EH (cell line): ENCODE measurements around the gene TMEM235.

Experiments used
- DNase-seq: peaks from one replicate; pipeline ENCODE4 v3.0.0-alpha.2; 2015; ENCODE audit warnings: low read depth

TMEM235 gene

DNA sequence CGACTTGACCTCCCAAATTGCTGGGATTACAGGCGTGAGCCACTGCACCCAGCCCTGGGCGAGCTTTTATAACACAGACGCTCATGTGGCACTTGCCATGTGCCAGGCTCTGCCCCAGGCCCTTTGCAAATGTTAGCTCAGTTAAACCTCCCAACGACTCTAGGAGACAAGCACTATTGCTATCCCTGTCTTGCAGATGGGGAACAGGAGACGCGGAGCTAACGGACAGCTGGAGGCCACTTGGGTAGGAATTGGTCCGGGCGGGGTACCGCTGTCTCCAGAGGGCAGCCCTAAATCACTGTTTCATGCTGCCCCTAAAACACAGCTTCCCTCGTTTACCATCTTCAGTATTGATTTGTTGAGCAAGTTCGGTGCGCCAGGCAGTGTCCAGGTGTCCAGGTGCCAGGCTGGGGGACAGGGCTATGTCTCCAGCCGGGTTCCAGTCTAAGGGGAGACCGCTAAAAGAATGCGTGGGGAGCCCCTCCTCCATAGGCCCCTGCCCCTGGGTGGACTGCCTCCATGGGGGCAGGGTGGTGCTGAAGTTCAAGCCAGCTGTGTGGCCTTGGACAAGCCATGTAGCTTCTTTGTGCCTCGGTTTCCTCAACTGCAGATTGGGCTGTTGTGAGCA lies 23.7 kb downstream of the TMEM235 start:
- no peak for DNase-seq

GRCh38 chr17:78255953-78256706 lies 24.7 kb downstream of the TMEM235 start:
- DNase-seq, result no peak

GRCh38 chr17:78256707-78257591 lies 25.5 kb downstream of the TMEM235 start:
- DNase-seq, result no peak

DNA sequence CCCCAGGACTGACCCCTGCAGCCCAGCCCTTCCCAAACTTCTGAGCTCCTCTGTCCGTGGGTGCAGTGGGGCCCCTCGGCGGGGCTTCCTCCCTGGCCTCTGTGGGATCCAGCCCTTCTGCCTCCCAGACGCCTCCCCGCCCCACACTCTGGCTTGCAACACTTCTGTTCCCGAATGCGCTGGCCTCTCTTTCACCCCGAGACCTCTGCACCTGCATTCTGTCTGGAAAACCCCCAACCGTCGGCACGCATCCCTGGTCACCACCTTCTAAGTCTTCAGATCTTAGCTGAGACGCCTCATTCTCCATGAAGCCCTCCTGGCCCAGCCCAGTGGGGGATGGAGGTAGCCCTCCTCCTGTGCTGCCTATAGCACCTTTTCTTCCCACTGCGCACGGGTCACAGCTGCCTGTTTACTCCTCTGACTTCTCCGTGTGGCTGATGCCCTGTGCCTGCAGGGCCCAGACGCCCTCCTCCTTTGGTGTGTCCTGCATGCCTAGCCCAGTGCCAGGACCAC lies 26.4 kb downstream of the TMEM235 start:
- no peak for DNase-seq

GRCh38 chr17:78258323-78259191 lies 27.1 kb downstream of the TMEM235 start:
- peak; percentile 12 for DNase-seq

DNA sequence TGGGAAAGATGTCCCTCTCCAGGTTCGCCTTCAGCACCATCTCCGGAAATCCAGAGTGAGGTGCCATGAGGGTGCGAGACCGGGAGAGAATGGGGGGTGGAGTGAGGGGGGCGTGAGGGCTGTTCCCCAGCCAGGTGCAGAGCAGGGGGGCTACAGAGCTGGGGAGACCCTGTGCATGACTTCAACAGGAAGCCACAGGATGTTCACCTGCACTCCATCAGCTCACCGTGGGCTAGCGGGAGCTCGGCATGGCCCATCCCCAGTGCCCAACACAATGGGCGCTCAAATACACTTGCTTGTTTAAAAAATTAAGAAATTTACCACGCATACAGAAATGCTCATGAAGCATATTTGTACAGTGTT lies 27.7 kb downstream of the TMEM235 start:
- no peak for DNase-seq

DNA sequence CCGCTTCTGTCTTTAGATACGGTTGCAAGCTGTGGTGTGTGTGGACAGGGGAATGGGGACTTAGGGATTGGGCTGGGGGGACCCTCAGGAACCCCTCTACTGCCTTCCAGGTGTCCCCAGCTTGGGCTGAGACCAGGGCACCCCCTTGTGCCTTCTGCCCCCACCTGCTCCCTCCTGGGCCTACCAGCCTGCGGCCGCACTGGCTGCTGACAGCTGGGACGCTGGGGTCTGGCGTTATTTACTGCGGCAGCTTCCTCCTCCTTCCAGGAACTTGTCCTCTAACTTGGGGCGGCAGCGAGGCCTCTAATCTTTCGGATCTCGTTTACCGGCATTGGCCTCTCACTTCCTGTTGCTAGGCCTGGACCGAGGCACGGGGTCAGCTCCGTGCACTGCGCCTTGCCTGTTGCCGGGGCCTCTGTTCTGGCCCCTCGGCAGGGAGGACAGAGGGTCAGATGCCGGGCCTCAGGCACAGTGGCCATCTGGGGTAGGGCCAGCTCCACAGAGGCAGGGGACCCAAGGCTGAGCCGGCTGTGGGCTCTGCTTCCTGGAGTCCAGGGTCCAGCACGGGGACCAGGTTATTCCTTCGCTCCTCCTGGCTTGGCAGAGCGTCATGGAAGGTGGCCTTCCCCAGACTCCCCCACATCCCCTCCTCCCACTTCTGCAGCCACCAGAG lies 31.8 kb downstream of the TMEM235 start:
- no peak for DNase-seq

DNA sequence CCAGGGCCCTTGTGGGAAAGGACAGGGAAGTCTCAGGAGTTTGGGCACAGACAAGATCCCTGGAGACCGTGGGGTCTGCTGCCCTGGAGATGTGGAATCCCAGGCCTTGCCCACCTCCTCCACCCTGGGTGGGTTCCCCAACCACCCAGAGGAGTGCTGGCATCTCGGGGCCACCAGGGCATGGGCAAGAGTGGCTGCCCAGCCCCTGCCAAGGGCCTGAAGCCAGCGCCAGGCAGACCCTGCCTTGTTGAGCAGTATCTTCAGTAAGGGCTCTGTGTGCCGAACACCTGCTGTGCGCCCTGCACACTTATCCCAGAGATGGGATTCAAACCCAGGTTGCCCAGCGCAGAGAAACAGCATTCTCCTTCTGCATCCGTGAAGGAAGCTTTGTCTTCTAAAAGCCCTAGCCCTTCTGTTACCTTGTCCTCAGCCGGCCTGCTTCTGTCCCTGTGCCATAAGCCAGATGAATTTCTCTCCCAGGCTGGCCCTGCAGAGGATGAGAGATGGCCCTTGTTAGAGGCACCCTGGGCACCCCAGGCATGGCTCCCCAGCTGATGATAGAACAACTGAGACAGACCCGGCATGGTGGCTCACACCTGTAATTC lies 32.4 kb downstream of the TMEM235 start:
- DNase-seq, result no peak

GRCh38 chr17:78264590-78264989 lies 33.2 kb downstream of the TMEM235 start:
- no peak for DNase-seq

GRCh38 chr17:78265121-78265520 lies 33.7 kb downstream of the TMEM235 start:
- DNase-seq, result no peak

DNA sequence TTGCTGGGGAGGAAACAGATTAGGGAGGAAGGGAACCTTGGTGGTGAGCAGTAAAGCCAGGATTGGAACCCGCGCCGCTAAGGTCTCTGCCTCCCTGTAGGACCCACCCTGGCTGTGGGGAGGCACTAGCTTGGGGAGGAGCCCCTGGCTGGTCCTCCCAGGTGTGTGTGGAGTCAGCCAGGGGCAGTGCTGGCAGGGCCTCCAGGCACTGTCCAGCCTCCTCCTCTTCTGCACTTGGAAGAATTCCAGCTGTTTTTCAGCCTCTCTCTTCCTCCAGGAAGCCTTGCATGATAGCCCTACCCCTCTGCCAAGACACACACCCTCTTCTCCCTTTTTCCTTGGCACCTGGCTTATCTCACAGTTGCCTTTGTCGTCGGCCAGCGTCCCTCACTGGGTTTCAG lies 34.8 kb downstream of the TMEM235 start:
- DNase-seq, result no peak

GRCh38 chr17:78266771-78267170 lies 35.3 kb downstream of the TMEM235 start:
- no peak for DNase-seq

- DNase-seq, result no peak
Measured at GRCh38 chr17:78267253-78268073, 36.0 kb downstream of the TMEM235 start.

DNA sequence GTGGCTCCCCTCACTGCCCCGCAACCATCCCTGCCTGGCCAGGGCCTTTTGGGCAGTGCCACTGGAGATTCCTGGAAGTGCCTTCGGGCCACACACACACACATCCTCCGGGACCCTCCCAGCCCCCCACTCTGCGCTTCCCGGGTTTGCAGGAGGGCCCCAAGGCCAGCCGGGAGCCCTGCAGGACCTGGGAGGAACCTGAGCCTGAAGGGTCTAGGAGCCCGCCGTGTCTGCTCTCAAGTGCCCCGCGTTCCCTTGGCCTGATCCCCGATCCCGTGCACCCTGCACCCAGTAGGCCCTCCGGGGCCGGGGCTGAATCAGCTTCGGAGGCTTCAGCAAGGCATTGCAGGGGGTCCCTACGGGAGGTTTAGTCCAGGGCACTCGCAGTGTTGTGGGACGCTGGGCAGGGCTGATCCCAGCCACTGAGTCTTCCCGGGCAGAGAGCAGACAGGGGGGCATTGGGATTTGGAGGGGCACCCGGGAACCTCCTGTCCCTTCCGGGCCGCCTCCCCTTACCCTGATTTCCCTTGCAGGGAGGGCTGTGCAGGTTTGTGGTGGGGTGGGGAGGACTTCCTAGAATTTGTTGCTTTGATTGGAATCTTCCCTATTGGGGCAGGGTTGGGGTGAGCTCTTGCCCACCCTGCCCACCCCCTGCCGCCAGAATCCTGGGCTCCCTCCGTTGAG lies 36.9 kb downstream of the TMEM235 start:
- no peak for DNase-seq

GRCh38 chr17:78268951-78269905 lies 37.8 kb downstream of the TMEM235 start:
- peak; percentile 38 for DNase-seq

DNA sequence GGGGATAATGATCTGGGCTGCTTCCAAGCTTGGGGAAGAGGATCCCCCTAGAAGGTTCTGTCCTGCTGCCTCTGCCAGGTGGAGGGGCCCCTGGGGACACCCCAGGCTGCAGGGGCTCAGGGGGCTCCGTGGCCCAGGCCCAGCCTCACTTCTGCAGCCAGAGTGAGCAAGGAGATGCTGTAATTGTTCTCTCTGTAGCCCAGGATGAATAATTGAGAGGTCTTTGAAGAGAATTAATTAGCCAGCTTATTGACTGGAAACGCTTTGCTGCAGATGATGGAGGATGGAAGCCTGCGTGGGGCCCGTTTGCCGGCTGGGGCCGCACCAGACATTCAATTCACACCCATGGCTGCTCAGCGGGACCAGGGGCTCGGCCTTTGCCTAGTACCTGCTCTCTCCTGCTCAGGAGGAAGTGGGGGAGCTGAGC lies 38.5 kb downstream of the TMEM235 start:
- DNase-seq, result no peak

DNA sequence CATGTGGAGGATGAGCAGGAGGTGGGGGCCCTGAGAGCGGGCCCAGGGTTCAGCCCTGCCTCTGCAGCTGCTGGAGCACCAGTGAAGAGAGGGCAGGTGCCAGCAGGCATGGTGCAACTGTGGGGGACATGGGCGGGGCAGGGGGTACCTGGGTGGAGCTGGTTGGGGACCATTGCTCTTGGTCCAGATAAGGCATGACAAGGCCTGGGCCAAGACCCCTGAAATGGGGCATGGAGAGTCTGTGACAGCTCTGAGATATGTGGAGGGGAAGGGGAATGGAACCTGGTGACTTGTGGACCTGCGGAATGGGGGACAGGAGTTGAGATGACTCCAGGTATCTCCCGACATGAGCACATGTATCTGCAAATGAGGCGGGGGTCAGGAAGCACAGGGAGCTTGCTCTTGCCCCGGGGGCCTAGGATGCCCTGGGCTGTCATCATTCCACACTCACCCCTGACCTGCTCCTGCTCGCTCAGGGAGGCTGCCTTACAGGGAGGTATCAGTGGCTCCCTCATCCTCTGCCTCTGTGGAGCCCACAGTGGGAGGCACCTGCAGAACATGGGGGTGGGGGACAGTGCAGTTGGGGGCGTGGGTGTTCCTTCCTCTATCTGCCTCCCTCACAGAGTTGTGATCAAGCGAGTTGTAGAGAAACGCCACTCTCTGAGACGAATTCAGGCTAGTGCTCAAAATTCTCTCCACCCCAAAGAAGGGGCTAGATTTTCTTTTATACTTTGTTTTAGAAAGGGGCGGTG lies 40.2 kb downstream of the TMEM235 start:
- no peak for DNase-seq
